Hematopoietic multipotent progenitor cell treated with erythropoietin and hydrocortisone succinate and interleukin-3 and kit ligand, for 15 days (in vitro differentiated cells): Measurements from ENCODE around the gene MCHR1.

Source experiments
- DNase-seq: peaks from one replicate; pipeline ENCODE4 v3.0.0-alpha.2; 2015; ENCODE audit warnings: low spot score

Gene MCHR1

DNA sequence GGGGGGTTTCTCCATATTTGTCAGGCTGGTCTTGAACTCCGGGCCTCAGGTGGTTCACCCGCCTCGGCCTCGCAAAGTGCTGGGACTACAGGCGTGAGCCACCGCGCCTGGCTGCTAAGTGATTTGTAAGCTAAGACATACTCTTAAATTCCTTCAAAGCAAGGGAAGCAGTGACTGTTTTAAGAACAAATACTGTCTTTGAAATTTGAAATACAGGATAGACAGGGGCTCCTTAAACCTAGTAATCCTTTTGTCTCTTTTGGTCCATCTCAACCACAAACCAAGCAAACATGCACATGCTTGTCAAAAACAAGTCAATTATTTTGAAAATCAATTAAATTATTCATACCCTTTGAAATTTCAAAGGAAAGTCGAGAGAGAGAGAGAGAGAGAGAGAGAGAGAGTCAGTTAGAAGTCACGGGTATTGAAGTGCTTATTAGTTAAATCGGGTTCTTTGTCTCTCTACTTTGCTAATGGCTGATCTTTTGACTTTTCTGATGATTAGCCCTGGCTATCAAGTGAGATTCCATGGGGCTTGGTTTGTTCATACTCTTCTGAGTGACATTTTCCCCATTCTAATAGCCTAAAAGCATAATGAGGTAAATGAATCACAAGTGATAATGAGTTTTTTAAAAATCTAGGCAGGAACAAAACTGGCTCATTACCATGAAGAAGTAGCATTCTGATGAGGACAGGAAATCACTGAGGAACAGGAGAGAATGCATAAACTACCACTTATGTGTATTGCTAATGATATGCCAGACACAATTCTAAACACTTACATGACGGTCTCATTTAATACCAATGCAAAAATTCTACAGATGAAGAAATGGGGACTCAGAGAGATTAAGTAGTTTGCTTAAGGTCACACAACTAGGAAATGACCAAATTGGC lies 48.0 kb downstream of the MCHR1 start:
- DNase-seq: no peak

DNA sequence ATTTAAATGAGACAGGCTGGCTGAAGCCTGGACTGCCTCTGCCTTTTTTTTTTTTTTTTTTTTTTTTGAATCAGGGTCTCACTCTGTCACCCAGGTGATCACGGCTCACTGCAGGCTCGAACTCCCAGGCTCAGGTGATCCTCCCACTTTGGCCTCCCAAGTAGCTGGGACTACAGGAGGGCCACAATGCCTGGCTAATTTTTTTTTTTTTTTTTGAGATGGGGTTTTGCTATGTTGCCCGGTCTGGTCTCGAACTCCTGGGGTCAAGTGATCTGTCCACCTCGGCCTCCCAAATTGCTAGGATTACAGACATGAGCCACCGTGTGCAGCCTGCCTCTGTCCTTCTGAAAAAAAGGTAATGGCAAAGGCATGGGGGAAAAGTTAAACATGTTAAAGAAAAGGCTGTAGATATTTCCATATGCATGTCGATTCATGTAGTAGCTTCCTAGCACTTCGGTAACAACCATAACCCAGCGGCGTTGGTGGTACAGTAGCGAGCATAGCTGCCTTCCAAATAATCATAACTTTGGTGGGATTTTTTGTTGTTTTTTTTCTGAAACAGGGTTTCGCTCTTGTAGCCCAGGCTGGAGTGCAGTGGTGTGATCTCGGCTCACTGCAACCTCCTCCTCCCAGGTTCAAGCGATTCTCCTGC lies 48.8 kb downstream of the MCHR1 start:
- DNase-seq: no peak

DNA sequence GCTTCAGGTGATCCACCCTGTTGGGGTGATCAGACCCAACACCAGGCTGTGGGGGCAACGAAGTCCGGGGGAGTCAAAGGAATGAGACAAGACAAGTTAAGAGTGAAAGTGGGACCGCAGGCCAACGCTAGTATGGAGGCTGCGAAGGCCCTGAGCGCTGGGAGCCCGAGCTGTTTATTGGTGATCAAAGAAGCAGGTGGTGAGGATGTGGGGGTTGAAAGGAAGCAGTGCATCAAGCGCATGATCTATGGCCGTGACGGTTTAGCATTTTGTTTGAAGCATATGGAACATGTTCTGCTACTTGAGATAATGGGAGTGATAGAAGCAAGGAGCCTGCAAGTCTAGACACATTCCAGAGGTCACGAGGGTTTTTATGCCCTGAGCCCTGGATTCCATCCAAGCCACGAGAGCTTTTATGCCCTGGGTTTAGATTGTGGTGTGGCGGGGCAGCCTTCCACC lies 49.5 kb downstream of the MCHR1 start:
- DNase-seq: no peak

DNA sequence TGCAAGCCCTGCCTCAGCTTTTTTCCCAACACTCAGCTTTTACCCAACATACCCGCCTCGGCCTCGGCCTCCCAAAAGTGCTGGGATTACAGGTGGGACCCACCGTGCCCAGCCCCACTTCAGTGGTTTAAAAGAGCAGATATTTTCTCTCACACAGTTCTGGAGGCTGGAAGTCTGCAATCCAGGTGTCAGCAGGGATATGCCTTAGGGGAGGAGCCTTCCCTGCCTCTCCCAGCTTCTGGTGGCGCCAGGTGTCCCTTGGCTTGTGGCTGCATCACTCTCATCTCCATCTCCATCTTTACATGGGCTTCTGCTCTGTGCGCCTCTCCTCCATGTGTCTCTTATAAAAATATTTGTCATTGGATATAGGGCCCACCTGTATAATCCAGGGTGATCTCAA lies 50.0 kb downstream of the MCHR1 start:
- no peak for DNase-seq
